PC-9 (cell line): Measurements from ENCODE around the gene TLK2.

Source experiments
- EZH2 ChIP-seq: fragments of 200-600 bp; sonication (generic); IDR thresholded peaks from 2 replicates; pipeline ENCODE4 v1.8.0; 2017; ENCODE audit warnings: antibody characterized with exemption, low read depth
- TF ChIP-seq, protein P1 (sequence below): fragments of 200-600 bp; sonication (generic); conservative IDR thresholded peaks from 2 replicates; pipeline ENCODE4 v1.6.1; 2017; ENCODE audit warnings: mixed run types, antibody characterized with exemption, mild to moderate bottlenecking, moderate library complexity

DNA sequence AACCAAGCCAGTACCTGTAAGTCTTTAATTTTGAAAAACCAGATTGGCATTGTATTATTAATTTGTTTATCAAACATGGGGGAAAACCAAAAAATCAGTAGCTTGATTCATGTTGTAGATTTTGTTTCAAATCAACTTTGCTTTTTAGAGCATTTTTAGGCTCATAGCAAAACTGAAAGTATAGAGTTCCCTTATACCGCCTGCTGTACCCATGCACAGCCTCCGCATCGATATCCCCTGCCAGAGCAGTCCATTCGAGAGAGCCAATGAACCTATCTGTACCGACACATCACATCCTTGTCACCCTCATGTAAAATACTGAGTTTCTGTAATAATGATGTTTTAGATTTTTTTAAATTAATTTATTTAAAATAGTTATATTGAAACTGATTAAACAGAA is 132.7 kb downstream of the TLK2 start:
- TF ChIP-seq EZH2 = no peak
- TF ChIP-seq, protein P1, sequence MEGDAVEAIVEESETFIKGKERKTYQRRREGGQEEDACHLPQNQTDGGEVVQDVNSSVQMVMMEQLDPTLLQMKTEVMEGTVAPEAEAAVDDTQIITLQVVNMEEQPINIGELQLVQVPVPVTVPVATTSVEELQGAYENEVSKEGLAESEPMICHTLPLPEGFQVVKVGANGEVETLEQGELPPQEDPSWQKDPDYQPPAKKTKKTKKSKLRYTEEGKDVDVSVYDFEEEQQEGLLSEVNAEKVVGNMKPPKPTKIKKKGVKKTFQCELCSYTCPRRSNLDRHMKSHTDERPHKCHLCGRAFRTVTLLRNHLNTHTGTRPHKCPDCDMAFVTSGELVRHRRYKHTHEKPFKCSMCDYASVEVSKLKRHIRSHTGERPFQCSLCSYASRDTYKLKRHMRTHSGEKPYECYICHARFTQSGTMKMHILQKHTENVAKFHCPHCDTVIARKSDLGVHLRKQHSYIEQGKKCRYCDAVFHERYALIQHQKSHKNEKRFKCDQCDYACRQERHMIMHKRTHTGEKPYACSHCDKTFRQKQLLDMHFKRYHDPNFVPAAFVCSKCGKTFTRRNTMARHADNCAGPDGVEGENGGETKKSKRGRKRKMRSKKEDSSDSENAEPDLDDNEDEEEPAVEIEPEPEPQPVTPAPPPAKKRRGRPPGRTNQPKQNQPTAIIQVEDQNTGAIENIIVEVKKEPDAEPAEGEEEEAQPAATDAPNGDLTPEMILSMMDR = no peak
